Keratinocyte (primary cell): Measurements from ENCODE around the gene ID1.
"Not testable (repeated sequence)": the region's sequence is repeated elsewhere in the genome, so short reads cannot be mapped to it uniquely, and the experiment has no call there.

Source experiments
- CTCF ChIP-seq, 3 experiments: IDR thresholded peaks in 1 of 3; conservative IDR thresholded peaks in 1 of 3; optimal IDR thresholded peaks in 1 of 3; 2 replicates in 2 of 3; 3 replicates in 1 of 3; pipeline versions ENCODE3 to v1.5.1; 2011; ENCODE audit warnings: low read length in 3 of 3, mild to moderate bottlenecking in 3 of 3, moderate library complexity in 2 of 3, control low read depth in 1 of 3, inconsistent platforms in 1 of 3; ENCODE audit not compliant: insufficient read depth in 2 of 3; ENCODE audit errors: extremely low read depth in 1 of 3
- EZH2 ChIP-seq: IDR thresholded peaks from one replicate; pipeline ENCODE4 v1.6.1; 2012; ENCODE audit warnings: inconsistent platforms, mild to moderate bottlenecking, low read length, moderate library complexity

DNA sequence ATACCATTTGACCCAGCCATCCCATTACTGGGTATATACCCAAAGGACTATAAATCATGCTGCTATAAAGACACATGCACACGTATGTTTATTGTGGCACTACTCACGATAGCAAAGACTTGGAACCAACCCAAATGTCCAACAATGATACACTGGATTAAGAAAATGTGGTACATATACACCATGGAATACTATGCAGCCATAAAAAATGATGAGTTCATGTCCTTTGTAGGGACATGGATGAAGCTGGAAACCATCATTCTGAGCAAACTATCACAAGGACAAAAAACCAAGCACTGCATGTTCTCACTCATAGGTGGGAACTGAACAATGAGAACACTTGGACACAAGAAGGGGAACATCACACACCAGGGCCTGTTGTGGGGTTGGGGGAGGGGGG is 23.0 kb downstream of the ID1 start:
- not testable (repeated sequence) for TF ChIP-seq CTCF (optimal IDR thresholded peaks at IDR 0.05 in 1 of 3, IDR thresholded peaks at IDR 0.05 in 1 of 3, conservative IDR thresholded peaks at IDR 0.05 in 1 of 3; ENCODE audit: extremely low read depth in 1 of 3, insufficient read depth in 2 of 3, low read length in 3 of 3); EZH2
